ENCODE results near the gene RASGEF1C.
"Not testable (repeated sequence)": the region's sequence is repeated elsewhere in the genome, so short reads cannot be mapped to it uniquely, and the experiment has no call there.

RASGEF1C gene

GRCh38 chr5:180098991-180099732, 109.8 kb downstream of the RASGEF1C start:
- DNase-seq: no peak

DNA sequence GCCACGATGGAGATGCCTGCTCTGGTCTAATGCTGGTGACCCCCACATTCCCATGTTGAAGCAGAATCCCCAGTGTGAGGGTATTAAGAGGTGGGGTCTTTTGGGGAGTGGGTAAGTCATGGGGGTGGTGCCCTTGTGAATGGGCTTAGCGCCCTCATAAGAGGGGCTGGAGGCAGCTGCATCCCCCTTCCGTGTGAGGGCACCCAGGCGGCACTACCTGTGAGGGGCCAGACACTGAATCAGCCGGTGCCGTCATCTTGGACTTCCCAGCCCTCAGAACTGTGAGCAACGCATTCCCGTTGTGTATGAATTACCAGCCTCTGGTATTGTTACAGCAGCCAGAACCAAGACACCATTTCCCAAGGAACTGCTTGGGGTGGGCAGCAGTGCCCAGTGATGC, 110.5 kb downstream of the RASGEF1C start:
- no peak for DNase-seq

GRCh38 chr5:180097926-180098325, 111.1 kb downstream of the RASGEF1C start:
- DNase-seq: no peak

- no peak for DNase-seq
Measured at GRCh38 chr5:180097163-180097894, 111.7 kb downstream of the RASGEF1C start.

GRCh38 chr5:180096616-180097015, 112.4 kb downstream of the RASGEF1C start:
- no peak for DNase-seq

- DNase-seq: no peak
Measured at GRCh38 chr5:180095545-180095944, 113.5 kb downstream of the RASGEF1C start.

- no peak for DNase-seq
Measured at GRCh38 chr5:180093651-180094382, 115.2 kb downstream of the RASGEF1C start.

GRCh38 chr5:180093241-180093640, 115.8 kb downstream of the RASGEF1C start:
- DNase-seq: no peak

DNA sequence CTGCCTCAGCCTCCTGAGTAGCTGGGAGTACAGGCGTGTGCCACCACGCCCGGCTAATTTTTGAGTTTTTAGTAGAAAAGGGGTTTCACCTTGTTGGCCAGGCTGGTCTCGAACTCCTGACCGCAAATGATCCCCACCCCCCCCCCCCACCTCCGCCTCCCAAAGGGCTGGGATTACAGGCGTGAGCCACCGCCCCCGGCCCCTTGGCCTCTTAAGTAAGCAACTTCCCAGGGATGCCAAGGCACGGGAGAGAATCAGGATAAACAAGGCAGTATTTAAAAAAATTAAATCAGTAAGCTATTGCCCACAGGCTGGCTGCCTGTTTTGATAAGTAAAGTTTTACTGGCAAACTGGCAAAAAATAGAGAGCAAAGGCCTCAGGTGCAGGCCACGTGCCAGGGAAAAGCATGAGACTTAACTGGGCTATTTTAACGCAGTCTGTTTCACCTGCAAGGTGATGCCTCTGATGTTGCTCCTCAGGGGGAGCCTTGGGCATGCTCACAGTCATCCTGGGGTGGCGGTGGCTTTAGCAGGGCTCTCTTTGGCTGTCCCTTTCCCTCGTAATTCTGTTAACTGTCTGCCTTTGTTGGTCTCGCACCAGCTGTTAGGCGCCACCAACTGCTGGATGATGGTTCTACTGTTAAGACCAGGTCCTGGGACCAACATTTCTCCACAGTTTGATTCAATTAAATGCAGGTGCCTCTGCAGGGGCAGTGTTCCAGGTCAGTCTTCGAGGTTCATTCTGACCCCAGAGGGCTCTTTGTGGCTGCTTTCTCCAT, 118.1 kb downstream of the RASGEF1C start:
- DNase-seq: peak; percentile 16

GRCh38 chr5:180090098-180090768, 118.8 kb downstream of the RASGEF1C start:
- peak; percentile 6 for DNase-seq

GRCh38 chr5:180089628-180090027, 119.4 kb downstream of the RASGEF1C start:
- not testable (repeated sequence) for DNase-seq

DNA sequence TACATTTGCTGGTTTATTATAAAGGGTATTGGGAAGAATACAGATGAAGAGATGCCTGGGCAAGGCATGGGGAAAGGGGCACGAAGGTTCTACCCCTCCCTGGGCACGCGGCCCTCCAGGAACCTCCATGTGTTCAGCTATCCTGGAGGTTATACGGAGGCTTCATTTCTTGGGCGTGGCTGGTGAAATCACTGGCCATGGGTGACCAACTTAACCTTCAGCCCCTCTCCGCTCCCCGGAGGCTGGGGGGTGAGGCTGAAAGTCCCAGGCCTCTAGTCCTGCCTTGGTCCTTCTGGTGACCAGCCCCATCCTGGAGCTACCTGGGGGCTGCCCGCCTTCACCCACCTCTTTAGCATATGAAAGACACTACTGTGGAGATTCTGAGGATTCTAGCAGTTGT, 120.5 kb downstream of the RASGEF1C start:
- DNase-seq: no peak

- DNase-seq: no peak
Measured at GRCh38 chr5:180086816-180087399, 122.1 kb downstream of the RASGEF1C start.

DNA sequence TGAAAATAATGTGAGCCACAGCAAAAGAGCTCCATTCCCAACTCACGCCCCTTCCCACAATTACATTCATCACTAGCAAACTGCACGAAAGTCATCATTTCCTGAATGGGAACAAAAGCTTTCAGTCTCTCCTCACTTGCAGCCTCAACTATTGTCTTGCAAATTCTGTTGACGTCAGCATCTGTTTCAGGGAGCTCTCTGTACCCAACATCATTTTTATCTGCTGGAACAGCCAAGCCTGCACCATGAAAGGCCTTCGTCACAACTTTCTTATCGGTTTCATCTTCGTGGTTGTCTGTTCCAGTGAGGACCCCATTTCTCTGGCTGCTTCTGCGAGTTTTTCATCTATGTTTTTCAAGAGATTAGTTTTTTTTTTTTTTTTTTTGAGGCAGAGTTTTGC, 123.2 kb downstream of the RASGEF1C start:
- DNase-seq: no peak

- peak; percentile 61 for DNase-seq
Measured at GRCh38 chr5:180084638-180085561, 124.1 kb downstream of the RASGEF1C start.

DNA sequence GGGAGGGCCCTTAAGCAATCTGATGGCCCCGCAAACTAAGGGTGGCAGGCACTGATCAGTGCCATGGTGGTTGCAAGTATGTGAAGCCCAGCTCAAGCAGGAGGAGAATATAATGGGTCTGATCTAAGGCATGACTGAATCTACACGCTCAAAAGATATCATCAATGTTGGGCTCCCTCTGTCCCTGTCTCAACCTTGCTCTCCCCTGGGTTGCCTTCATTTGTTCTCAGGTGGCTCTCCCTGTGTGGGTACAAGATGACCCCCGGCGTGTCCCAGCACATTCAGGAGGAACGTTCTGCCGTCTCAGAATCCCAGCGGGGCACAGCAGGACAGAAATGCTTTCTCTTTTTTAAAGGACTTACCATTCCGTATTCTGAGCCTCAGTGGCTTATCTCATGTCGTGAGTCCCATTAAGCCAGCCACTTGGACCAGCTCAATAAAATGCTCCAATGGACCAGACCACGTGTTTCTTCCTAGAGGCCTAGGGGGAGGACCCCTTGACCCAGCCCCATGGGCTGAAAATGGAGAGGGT, 125.4 kb downstream of the RASGEF1C start:
- DNase-seq: no peak

DNA sequence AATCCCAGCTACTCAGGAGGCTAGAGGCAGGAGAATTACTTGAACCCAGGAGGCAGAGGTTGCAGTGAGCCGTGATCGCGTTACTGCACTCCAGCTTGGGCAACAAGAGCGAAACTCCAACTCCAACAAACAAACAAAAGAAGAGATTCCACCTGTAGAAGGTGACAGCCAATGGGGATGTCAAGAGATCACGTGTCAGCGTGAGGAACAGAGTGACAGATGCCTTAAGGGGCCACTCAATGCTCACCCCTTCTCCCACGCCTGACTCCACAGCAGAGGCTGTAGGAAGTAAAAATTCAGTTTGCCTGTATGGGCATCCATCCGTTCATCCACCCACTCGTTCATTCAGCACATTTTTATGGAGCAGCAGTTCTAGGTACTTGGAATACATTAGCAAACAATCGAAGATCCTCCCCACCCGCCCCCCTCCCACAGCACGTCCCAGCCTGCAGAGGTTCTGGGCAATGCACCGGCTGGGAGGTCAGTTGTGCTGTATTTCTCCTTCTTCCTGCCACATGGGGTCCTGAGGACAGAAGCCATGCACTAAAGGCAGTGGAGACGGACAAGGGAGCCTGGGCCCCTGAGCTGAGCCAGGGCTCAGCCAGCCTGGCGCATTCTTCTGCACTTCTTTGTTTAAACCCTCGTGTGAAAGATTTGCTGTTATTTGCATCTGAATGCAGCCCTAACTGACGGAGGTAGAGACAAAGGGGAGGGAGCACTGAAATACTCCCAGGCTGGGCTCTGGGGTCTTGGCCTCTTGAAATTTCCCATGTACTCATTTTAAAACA, 126.2 kb downstream of the RASGEF1C start:
- no peak for DNase-seq

GRCh38 chr5:180081481-180081880, 127.5 kb downstream of the RASGEF1C start:
- no peak for DNase-seq

DNA sequence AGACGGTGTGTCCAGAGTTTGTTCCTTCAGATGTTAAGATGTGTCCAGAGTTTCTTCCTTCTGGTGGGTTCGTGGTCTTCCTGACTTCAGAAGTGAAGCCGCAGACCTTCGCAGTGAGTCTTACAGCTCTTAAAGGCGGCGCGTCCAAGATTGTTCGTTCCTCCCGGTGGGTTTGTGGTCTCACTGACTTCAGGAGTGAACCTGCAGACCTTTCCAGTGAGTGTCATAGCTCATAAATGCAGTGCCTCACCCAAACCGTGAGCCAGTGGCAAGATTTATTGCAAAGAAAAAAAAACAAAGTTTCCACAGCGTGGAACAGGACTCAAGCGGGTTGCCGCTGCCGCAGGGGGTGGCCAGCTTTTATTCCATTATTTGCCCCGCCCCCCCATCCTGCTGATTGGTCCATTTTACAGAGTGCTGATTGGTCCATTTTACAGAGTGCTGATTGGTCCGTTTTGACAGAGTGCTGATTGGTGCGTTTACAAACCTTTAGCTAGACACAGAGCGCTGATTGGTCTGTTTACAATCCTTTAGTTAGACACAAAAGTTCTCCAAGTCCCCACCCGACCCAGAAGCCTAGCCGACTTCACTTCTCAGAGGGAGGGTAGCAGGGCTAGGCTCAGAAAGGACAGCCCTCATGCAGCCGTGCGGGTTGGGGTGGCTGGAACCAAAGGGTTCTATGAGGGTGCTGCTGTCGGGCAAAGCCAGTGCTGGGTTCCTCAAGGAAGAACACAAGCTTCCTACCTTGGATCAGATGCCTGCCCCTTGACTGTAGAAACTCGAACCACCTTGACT, 128.3 kb downstream of the RASGEF1C start:
- no peak for DNase-seq
